ENCODE results near the gene NEURL4. TPM values are rescaled to one million over a fixed set of nuclear protein-coding genes. Genes with fewer than 3 reads are reported as not detected.

The NEURL4 gene
- total and polyA plus RNA-seq, 9 donors, result 9.6 to 48.0 (median 38.6) TPM

- no peak for TF ChIP-seq POLR2A (IDR thresholded peaks at IDR 0.05)
- no peak for TF ChIP-seq EP300 (IDR thresholded peaks at IDR 0.05)
- TF ChIP-seq CTCF (IDR thresholded peaks at IDR 0.05), result no peak
- H3K36me3 ChIP-seq, result no peaks in the 10 kb centered on the region
- intact Hi-C loops (cut with DNase I), result no loop called here
- H3K4me1 ChIP-seq (ENCODE audit: insufficient read depth), result peaks cover 4% of the 10 kb centered on the region
- no peaks in the 10 kb centered on the region for H3K27me3 ChIP-seq
- DNase-seq, result peak in 2 of 5 donors; percentile 17 to 25
- no peak overlapping the region for H3K27ac ChIP-seq
- H3K9me3 ChIP-seq, result no peaks in the 10 kb centered on the region
- WGBS, 3 donors, result 77 to 82% (median 81%) methylated on average over 15 to 16 of the region's 16 CpGs
- H3K4me3 ChIP-seq, result no peak overlapping the region
Measured at GRCh38 chr17:7317161-7317803, 11.9 kb downstream of the NEURL4 start.

GRCh38 chr17:7315570-7316235 lies 13.4 kb downstream of the NEURL4 start:
- H3K4me1 ChIP-seq (ENCODE audit: insufficient read depth), result peaks cover 4% of the 10 kb centered on the region
- H3K27me3 ChIP-seq, result no peaks in the 10 kb centered on the region
- peak overlapping the region; percentile 78 to 81 for H3K27ac ChIP-seq
- DNase-seq, result peak in 2 of 5 donors; percentile 47 to 60
- no peaks in the 10 kb centered on the region for H3K9me3 ChIP-seq
- TF ChIP-seq POLR2A (IDR thresholded peaks at IDR 0.05) (no peak), EP300 (IDR thresholded peaks at IDR 0.05) (no peak), CTCF (IDR thresholded peaks at IDR 0.05) (no peak)
- peak overlapping the region; percentile 84 for H3K4me3 ChIP-seq
- intact Hi-C loops (cut with DNase I), result no loop called here
- WGBS, 3 donors, result 31 to 35% (median 34%) methylated on average over 30 of the region's 30 CpGs
- H3K36me3 ChIP-seq, result no peaks in the 10 kb centered on the region

GRCh38 chr17:7314719-7315569 lies 14.2 kb downstream of the NEURL4 start, which contains the start of gene GPS2:
Gene GPS2 (minus strand): TSS chr17:7315360. CDS start chr17:7315052, 308 bp downstream.
- Histone ChIP-seq H3K36me3 (no peaks in the 10 kb centered on the region), H3K4me1 (ENCODE audit: insufficient read depth) (peaks cover 5% of the 10 kb centered on the region), H3K4me3 (peak within 1 kb of the TSS; percentile 84), H3K27me3 (no peaks in the 10 kb centered on the region), H3K27ac (peak within 1 kb of the TSS; percentile 78 to 81), H3K9me3 (no peaks in the 10 kb centered on the region)
- intact Hi-C loops (cut with DNase I), result no loop called here
- TF ChIP-seq EP300 (IDR thresholded peaks at IDR 0.05) (no peak), CTCF (IDR thresholded peaks at IDR 0.05) (no peak), POLR2A (IDR thresholded peaks at IDR 0.05) (peak; percentile 83)
- 0 to 1% (median 0%) methylated on average over 77 to 95 of the region's 95 CpGs for WGBS, 3 donors
- peak; percentile 90 to 96 (median 92) for DNase-seq
